ENCODE data around the gene BEND4. TPM values are rescaled to one million over a fixed set of nuclear protein-coding genes. Genes with fewer than 3 reads are reported as not detected.

BEND4 gene
- total and polyA plus RNA-seq, 2 of the 4 experiments (the other 2 are of a cell fraction) = not detected

DNA sequence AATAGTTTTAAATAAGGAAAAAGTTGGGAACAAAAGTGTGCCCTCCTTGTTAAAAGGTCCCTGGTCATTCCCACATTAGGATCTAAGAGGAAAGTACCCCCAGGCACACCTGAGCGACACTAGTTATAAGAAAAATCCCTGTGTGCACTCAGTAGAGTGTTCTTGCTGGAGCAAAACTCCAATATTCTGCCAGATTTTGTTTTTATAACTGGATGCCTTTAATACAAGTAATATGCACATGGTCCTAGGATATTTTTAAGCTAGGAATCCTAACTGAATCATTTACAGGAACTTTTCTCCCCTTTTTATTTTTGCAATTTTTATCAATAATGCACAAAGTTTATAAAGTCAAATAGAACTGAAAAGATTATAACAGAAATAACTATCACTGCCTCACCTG is 68.6 kb downstream of the BEND4 start:
- no peaks in the 10 kb centered on the region for H3K27me3 ChIP-seq (ENCODE audit: control insufficient read depth, insufficient read depth, low read length)
- H3K18ac ChIP-seq (ENCODE audit: low read depth, low read length) = no peak overlapping the region
- no peak overlapping the region for H2BK20ac ChIP-seq (ENCODE audit: low read depth, low read length)
- H4K5ac ChIP-seq (ENCODE audit: low read depth, low read length) = no peak overlapping the region
- H3K4ac ChIP-seq (ENCODE audit: low read depth, low read length) = no peak overlapping the region
- no peak overlapping the region for H2AK9ac ChIP-seq (replicated peaks; ENCODE audit: low read depth, low read length, poor library complexity)
- DNase-seq = peak; percentile 21
- H4K91ac ChIP-seq (ENCODE audit: insufficient read depth, low read depth, low read length) = no peak overlapping the region
- no peak overlapping the region for H3K56ac ChIP-seq (ENCODE audit: extremely low read depth, insufficient read depth, low read length)
- no peak overlapping the region for H3K23ac ChIP-seq (ENCODE audit: low read depth, low read length)
- no peaks in the 10 kb centered on the region for H3K9me1 ChIP-seq (ENCODE audit: insufficient read depth, low read length)
- H2BK15ac ChIP-seq (ENCODE audit: low read depth, low read length) = no peak overlapping the region
- TF ChIP-seq MAZ (IDR thresholded peaks at IDR 0.05; ENCODE audit: borderline replicate concordance, low read depth, low read length) (no peak), SMC3 (IDR thresholded peaks at IDR 0.05; ENCODE audit: low read depth, low read length) (no peak), FOS (IDR thresholded peaks at IDR 0.05; ENCODE audit: low read depth, low read length) (no peak), NFE2L2 (IDR thresholded peaks at IDR 0.05; ENCODE audit: low read depth, low read length) (no peak), POLR2A (IDR thresholded peaks at IDR 0.05; ENCODE audit: low read depth, low read length) (no peak), RCOR1 (IDR thresholded peaks at IDR 0.05; ENCODE audit: insufficient replicate concordance, low read length) (no peak), MAFK (IDR thresholded peaks at IDR 0.05; ENCODE audit: low read depth, low read length) (no peak), RFX5 (IDR thresholded peaks at IDR 0.05; ENCODE audit: low read depth, low read length) (no peak), CHD1 (IDR thresholded peaks at IDR 0.05; ENCODE audit: low read depth, low read length) (no peak), CEBPB (IDR thresholded peaks at IDR 0.05; ENCODE audit: low read depth, low read length) (no peak)
- TF ChIP-seq, protein P1, sequence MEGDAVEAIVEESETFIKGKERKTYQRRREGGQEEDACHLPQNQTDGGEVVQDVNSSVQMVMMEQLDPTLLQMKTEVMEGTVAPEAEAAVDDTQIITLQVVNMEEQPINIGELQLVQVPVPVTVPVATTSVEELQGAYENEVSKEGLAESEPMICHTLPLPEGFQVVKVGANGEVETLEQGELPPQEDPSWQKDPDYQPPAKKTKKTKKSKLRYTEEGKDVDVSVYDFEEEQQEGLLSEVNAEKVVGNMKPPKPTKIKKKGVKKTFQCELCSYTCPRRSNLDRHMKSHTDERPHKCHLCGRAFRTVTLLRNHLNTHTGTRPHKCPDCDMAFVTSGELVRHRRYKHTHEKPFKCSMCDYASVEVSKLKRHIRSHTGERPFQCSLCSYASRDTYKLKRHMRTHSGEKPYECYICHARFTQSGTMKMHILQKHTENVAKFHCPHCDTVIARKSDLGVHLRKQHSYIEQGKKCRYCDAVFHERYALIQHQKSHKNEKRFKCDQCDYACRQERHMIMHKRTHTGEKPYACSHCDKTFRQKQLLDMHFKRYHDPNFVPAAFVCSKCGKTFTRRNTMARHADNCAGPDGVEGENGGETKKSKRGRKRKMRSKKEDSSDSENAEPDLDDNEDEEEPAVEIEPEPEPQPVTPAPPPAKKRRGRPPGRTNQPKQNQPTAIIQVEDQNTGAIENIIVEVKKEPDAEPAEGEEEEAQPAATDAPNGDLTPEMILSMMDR (conservative IDR thresholded peaks at IDR 0.05; ENCODE audit: low read depth, low read length) = no peak
- peak overlapping the region; percentile 70; the same call in 1 of the 2 replicates for H3K4me2 ChIP-seq (ENCODE audit: low read depth, low read length)
- intact Hi-C loops (cut with micrococcal nuclease) (no loop called here), dilution Hi-C loops (cut with HindIII; ENCODE audit: low sequenced_read_pairs, unreplicated experiment) (no loop called here), in situ Hi-C loops (cut with MboI; ENCODE audit: low sequenced_read_pairs) (no loop called here)
- H3K27ac ChIP-seq (ENCODE audit: insufficient read depth, low read length) = no peak overlapping the region
- ATAC-seq (ENCODE audit: low read depth) = peak; percentile 44
- no CpG with 5 or more reads among the region's 1 CpG for WGBS, 2 experiments (ENCODE audit: extremely low coverage in 2 of 2, insufficient read length in 1 of 2)
- ChIA-PET POLR2A (ENCODE audit: unreplicated experiment) (no interaction called here), CTCF (no interaction called here)
- no peak overlapping the region for H3K9ac ChIP-seq (ENCODE audit: low read depth, low read length)
- no peak overlapping the region for H3K14ac ChIP-seq (replicated peaks; ENCODE audit: low read depth, low read length)
- BruUV-seq (replicated peaks) = no TSS peak
- no peaks in the 10 kb centered on the region for H3K9me3 ChIP-seq (ENCODE audit: control insufficient read depth, insufficient read depth, low read length)
- H3K4me1 ChIP-seq (ENCODE audit: control insufficient read depth, insufficient read depth, low read length) = 0 out of 2 replicates have a peak, but pooled peaks cover 2% of the 10 kb centered on the region
- no peak overlapping the region for H4K8ac ChIP-seq (ENCODE audit: low read depth in 2 of 2, low read length in 2 of 2)
- H2BK120ac ChIP-seq (ENCODE audit: low read depth, low read length) = no peak overlapping the region
- H3K4me3 ChIP-seq (ENCODE audit: insufficient read depth, low read depth, low read length) = no peak overlapping the region
- H2AFZ ChIP-seq (replicated peaks; ENCODE audit: low read length, poor library complexity) = no peak overlapping the region
- peaks cover 14% of the 10 kb centered on the region for H3K36me3 ChIP-seq (ENCODE audit: control insufficient read depth, insufficient read depth, low read length)
- H2AK5ac ChIP-seq (ENCODE audit: low read depth, low read length) = no peak overlapping the region
- H4K20me1 ChIP-seq (ENCODE audit: insufficient read depth, low read length) = no peaks in the 10 kb centered on the region
- H2BK5ac ChIP-seq (ENCODE audit: low read depth, low read length, poor library complexity, severe bottlenecking) = peak overlapping the region; percentile 13
- no peaks in the 10 kb centered on the region for H3K79me1 ChIP-seq (ENCODE audit: low read depth in 1 of 2, low read length in 2 of 2)

Data from IMR-90 (cell line).